IPS DF 4.7 (cell line): ENCODE measurements around the gene SLC25A30.

Source experiments
- DNase-seq: peaks from one replicate; pipeline ENCODE4 v3.0.0-alpha.2; 2013; ENCODE audit warnings: low spot score; ENCODE audit errors: extremely low read depth

The SLC25A30 gene

DNA sequence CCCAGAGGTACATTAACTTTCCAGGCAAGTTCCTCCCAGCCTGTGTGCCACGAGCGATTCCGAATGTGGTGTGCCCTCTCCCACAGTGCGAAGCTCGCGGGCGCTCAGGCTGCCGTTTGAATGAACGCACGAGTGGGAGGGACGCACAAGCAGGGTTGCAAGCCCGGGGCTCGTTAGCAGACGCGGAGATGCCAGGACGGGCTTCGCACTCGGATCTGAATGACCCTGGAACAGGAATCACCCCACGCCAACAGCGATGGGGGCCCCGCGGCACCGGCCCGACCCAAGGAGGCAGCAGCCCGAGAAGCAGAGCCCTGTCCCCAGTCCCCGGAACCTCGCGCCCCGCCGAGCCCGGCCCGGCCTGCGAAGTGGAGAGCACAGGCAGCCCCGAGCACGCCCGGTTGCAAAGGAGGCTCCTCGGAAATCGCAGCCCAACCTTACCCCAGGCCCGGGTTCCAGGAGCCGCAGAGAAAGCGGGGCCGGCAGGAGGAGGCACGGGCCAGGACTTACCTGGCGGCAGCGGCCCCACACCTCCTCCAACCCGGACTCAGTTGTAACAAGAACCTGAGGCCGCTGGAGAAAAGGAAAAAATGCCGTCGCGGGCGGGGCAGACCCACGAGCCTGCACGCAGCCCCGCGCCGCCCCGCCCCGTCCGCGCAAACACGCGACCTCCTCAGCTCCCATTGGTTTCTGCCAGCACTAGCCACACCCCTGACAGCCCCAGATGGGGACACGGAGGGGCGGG, at the start of gene SLC25A30:
SLC25A30 (minus strand) TSS at position 584 of the 745 bp plus-strand sequence. CDS start 6,948 bp downstream, outside the sequence.
- peak; percentile 53 for DNase-seq

DNA sequence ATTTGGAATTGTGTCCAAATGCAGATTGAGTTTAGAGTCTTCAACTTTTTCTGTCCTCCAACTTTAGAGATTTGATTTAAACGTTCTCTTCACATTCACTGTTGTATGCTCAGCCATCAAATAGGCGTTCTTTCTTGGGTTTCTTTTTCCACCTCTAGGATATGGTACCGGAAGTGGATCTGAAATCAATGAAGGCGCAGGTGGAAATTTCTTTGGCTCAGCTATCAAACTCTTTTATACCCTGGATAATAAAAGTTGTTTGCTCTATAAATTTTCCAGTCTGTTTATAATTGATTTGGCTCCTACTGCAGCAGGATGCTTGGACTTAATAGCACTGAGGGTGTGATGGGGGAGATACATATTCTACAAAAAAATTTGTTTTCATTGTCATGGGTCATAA, 48.2 kb upstream of the SLC25A30 start:
- no peak for DNase-seq

- DNase-seq = peak; percentile 83
These were observed 46.7 kb upstream of the SLC25A30 start, which contains the start of gene COG3 for GRCh38 chr13:45464687-45465453. Gene COG3 (plus strand): TSS chr13:45464939. CDS start chr13:45465037, 98 bp downstream.

- no peak for DNase-seq
These were observed 46.0 kb upstream of the SLC25A30 start for GRCh38 chr13:45464141-45464686.

DNA sequence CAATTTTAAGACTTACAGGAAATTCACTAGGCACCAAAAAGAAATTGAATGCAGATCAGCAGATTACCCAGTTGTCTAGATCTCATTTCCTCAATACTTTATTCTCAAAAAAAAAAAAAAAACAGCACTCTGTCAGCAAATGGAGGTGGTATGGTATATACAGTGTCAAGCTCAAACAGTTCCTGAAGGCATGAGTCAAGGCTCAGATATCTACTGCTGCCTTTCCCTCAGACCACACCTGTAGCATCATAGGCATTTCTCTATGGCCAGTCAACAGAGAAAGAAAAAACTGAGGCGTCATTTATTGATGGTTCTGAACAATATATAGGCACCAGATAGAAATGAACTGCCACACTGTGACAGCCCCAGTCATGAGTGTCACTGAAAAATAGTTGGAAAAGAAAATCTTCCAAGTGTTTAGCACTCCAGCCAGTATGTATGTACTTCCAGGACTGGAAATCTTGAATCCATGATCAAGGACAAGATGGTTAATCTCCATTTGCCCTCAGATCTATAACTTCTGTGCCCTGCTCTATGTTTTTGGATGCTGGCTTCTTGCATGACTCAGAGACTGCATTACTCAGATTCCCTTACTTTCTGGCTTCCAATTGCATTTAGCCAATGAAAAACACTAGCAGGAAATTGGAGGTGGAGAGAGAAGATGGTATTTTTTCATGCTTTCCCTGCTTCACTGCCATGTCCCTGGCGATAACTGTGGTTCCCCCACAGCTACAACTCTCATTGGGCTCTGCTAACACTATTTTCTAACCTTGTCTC, 38.2 kb upstream of the SLC25A30 start:
- no peak for DNase-seq

- no peak for DNase-seq
These were observed 36.0 kb upstream of the SLC25A30 start for GRCh38 chr13:45454204-45454603.

DNA sequence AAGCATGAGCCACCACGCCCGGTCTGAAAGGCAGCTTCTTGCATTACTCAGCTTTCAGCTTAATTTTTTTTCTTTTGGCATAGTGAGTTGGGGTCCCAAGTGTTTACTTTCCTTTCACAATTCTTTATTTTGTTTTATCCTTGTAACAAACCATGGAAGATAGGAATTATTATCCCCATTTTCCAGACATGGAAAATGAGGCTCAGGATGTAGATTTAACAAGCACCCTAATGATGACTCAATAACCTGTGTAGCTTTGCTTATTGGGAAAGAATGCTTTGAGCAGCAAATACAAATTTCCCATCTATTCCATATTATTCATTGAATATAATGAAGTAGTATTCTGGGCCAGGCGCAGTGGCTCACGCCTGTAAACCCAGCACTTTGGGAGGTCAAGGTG, 33.1 kb upstream of the SLC25A30 start:
- DNase-seq = no peak

DNA sequence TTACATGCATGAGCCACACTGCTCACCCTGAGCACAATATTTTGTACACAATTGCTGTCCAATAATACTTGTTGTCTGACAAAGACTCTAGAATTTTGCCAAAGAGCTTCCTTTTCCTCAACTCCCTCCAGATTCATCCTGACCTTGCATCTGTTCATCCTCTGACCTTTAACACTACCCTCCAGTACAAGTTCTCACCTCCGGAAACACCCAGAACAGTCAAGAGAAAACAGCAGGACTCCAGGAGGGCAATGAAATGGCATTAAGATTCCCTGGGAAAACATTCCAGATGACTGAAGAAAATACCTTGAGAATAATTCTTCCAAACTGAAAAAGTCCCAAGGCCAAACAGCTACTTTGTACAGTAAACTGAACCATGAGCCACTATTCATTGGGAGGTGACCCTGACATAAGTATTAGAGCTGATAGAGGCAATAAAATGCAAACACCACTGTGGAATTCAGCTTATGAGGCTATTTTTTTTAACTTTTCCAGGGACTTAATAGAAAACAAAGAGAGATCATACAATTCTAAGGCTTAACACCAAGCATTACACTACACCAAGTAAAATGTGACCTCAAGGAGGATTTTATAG, 30.9 kb upstream of the SLC25A30 start:
- DNase-seq = no peak

GRCh38 chr13:45447050-45447661, 29.0 kb upstream of the SLC25A30 start:
- no peak for DNase-seq

- no peak for DNase-seq
These were observed 28.0 kb upstream of the SLC25A30 start for GRCh38 chr13:45446181-45446580.

- no peak for DNase-seq
These were observed 26.9 kb upstream of the SLC25A30 start for GRCh38 chr13:45445053-45445452.

DNA sequence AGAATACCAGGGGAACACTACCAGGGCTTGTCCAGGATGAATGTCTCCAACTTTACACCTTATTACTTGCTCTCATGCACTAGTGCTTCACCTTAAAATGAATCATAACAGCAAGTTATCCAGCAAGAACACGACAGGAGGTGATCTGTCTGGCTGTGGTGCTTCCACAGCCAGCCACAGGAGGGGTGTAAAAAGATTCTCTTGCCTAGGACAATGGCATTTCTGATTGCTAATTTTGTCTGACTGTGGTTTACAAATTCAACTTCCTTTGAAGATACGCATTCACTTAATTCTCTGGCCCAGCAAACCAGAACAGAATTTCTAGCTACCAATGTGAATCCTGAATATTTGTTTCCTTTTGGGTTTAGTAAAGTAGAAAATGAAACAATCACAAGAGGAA, 23.5 kb upstream of the SLC25A30 start:
- no peak for DNase-seq

DNA sequence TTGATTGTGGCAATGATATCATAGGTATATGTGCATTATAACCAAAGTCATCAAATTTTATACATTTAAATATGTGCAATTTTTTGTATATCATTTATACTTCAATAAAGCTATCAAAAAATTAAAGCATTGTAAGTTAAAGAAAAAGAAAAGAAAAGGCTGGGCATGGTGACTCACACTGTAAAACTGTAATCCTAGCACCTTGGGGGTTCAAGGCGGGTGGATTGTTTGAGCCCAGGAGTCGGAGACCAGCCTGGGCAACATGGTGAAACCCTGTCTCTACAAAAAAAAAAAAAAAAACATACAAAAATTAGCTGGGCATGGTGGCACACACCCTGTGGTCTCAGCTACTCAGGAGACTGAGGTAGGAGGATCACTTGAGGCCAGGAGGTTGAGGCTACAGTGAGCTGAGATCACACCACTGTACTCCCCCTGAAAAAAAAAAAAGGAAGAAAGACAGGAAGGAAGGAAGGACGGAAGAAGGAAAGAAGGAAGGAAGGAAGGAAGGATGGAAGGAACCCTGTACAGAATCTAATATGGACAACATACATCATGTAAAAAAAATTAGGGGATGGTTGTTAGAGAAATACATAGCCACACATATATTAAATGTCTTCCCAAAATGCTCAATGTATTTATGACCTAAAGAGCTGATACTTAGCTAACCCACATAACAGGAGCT, 21.7 kb upstream of the SLC25A30 start:
- no peak for DNase-seq

GRCh38 chr13:45439008-45439407, 20.8 kb upstream of the SLC25A30 start:
- DNase-seq = no peak

DNA sequence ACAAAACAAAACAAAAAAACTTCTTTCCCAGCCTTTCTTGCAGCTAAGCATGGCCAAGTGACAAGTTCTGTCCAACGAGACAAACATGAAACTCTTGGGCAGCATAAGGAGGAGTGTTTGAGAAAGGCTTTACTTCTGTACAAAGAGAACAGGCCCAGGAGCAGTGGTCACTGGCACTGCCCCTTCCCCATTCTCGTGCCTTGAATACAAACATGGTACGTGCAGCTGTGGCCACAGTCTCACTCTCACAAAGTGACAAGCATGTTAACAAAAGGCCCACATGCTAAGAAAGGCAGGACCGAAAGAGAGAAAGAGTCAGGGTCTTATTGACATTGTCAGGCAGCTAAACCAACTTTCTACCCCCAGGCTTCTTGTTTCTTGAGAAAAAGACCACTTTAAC, 19.8 kb upstream of the SLC25A30 start:
- DNase-seq = no peak

DNA sequence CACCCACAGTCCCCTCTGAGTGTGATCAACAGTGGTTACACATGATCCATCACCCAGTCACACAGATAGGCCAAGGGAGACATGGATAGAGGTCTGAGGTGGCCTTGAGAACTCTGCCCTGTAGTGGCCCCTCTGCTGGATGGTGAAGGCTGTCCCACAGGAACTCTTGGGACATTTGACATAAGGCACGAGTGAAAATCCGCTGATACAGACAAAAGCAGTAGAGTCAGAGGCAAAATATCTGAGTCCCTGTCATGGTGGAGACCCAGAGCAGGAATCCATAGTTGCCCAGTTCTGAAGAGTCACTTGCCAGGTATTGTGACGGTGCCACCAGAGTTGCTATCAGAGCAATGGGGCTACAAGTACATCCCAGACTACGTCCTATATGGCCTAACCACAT, 18.8 kb upstream of the SLC25A30 start:
- no peak for DNase-seq

DNA sequence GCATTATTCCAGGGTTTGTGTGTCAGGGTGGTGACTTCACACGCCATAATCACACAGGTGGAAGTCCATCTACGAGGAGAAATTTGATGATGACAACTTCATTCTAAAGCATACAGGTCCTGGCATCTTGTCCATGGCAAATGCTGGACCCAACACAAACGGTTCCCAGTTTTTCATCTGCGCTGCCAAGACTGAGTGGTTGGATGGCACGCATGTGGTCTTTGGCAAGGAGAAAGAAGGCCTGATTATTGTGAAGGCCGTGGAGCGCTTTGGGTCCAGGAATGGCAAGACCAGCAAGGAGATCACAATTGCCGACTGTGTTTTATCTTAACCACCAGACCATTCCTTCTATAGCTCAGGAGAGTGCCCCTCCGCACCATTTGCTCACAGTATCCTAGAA, 18.2 kb upstream of the SLC25A30 start:
- DNase-seq = no peak

DNA sequence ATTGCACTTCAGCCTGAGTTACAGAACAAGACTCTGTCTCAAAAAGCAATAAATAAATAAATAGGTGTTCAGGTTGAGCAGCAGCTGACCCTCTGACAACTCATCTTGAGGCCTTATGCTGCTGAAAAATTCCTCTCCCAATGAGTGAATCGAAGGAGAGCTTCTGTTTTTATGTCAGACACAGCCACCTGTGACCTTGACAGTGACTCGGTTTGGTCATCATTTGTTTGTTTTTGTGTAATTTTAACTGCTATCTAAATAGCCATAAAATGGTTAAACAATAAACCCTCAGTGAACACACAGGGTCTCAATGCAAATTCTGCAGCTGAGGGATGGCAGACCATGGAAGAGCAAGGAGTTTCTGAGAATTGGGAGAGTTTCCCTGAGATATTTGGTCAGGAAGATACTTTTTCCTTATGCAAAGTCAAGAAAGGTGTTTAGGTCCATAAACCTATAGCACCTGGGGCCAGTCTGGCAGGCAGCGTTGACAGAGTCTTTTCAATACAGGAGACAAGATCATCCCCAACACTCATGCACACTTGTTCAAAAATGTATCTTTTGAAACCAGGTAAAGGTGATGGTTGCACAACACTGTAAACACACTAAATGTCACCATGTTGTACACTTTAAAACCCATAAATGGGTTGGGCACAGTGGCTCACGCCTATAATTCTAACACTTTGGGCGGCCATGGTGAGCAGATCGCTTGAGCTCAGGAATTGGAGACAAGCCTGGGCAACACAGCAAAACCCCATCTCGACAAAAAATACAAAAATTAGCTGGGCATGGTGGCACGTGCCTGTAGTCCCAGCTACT, 16.6 kb upstream of the SLC25A30 start:
- no peak for DNase-seq

DNA sequence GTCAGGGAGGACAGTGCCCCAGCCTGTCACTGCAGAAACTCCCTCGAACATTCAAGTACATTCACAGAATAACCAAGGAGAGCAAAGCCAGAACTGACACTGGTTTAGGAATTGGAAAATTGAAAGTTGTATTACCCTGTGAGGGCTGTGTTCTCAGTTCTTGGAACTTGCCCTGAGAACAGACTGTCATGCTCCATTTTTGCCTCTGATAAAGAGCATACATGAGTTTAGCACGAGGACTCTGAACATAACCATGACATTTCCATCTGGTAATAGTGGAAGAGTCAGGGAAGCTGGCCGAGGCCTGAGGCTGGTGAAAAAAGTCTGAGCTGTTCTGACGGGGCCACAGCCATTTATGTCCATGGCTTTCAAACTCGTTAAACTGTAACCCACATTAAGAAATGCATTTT, 15.2 kb upstream of the SLC25A30 start:
- no peak for DNase-seq
